H1 (cell line): ENCODE data around the gene CACNA2D1. TPM values are rescaled to one million over a fixed set of nuclear protein-coding genes. Genes with fewer than 3 reads are reported as not detected.

Source experiments
- CTCF ChIA-PET: fragments of 300-600 bp; sonication (Branson Sonifier 250); formaldehyde crosslinking; loops from one replicate; lab custom pipeline; 2021; ENCODE audit not compliant: partially characterized antibody; lab: Charles Lee
- POLR2A ChIA-PET: fragments of 300-600 bp; sonication (Branson Sonifier 250); formaldehyde crosslinking; loops from one replicate; lab custom pipeline; 2021; ENCODE audit warnings: inconsistent platforms; ENCODE audit not compliant: partially characterized antibody; lab: Charles Lee
- DNase-seq, 2 experiments: peaks; one replicate each; pipeline versions ENCODE4 v3.0.0 to v3.0.0-alpha.2; 2010 to 2022; ENCODE audit warnings: low spot score in 2 of 2, low read depth in 1 of 2, mixed read lengths in 1 of 2
- FAIRE-seq: peaks from 2 replicates; lab custom pipeline; 2011; peaks lifted over from hg19 to GRCh38; lab: Jason Lieb, UNC
- H2AFZ ChIP-seq: 2 replicates; pipeline ENCODE4 v1.8.1; 2012; ENCODE audit warnings: low read length, inconsistent platforms
- H2AK5ac ChIP-seq: 2 replicates; pipeline ENCODE4 v1.6.1; 2013; ENCODE audit warnings: low read depth, low read length
- H2BK120ac ChIP-seq: replicated peaks from 2 replicates; pipeline ENCODE3; 2013; ENCODE audit warnings: low read depth, low read length, inconsistent platforms
- H2BK12ac ChIP-seq: 2 replicates; pipeline ENCODE4 v1.6.1; 2013; ENCODE audit warnings: low read depth, low read length
- H2BK15ac ChIP-seq: 2 replicates; pipeline ENCODE4 v1.6.1; 2013; ENCODE audit warnings: low read length
- H2BK20ac ChIP-seq: 2 replicates; pipeline ENCODE4 v1.6.1; 2013; ENCODE audit warnings: low read length
- H2BK5ac ChIP-seq: 2 replicates; pipeline ENCODE4 v1.6.1; 2013; ENCODE audit warnings: low read depth, low read length
- H3K14ac ChIP-seq: 2 replicates; pipeline ENCODE4 v1.6.1; 2013; ENCODE audit warnings: inconsistent platforms; ENCODE audit not compliant: insufficient read length
- H3K18ac ChIP-seq: 2 replicates; pipeline ENCODE4 v1.6.1; 2013; ENCODE audit warnings: low read length; ENCODE audit errors: extremely low read depth
- H3K23ac ChIP-seq: 2 replicates; pipeline ENCODE4 v1.6.1; 2013; ENCODE audit warnings: inconsistent platforms; ENCODE audit not compliant: insufficient read length
- H3K23me2 ChIP-seq: 2 replicates; pipeline ENCODE4 v1.6.1; 2013; ENCODE audit warnings: low read depth, low read length
- H3K27ac ChIP-seq: 2 replicates; pipeline ENCODE4 v1.6.1; 2011; ENCODE audit warnings: low read depth, low read length, inconsistent platforms
- H3K27me3 ChIP-seq, 4 experiments: replicated peaks in 1 of 4; 1 replicate in 1 of 4; 2 replicates in 3 of 4; pipeline versions ENCODE4 v1.6.1 to v1.8.1; 2011 to 2013; ENCODE audit warnings: low read length in 3 of 4, mild to moderate bottlenecking in 3 of 4, inconsistent platforms in 2 of 4, mixed read lengths in 2 of 4, moderate library complexity in 1 of 4; ENCODE audit not compliant: control insufficient read depth in 3 of 4, insufficient read depth in 3 of 4; ENCODE audit errors: extremely low read depth in 1 of 4
- H3K36me3 ChIP-seq, 4 experiments: 2 replicates each; pipeline versions ENCODE4 v1.6.1 to v1.8.1; 2011 to 2013; ENCODE audit warnings: mild to moderate bottlenecking in 4 of 4, low read length in 3 of 4, moderate library complexity in 2 of 4, control low read depth in 1 of 4, inconsistent platforms in 1 of 4; ENCODE audit not compliant: insufficient read depth in 4 of 4, control insufficient read depth in 2 of 4
- H3K4ac ChIP-seq: replicated peaks from 2 replicates; pipeline ENCODE3; 2013; ENCODE audit warnings: low read length, low read depth, mixed read lengths, inconsistent platforms; ENCODE audit not compliant: insufficient read length
- H3K4me1 ChIP-seq, 4 experiments: replicated peaks in 1 of 4; 1 replicate in 1 of 4; 2 replicates in 3 of 4; pipeline versions ENCODE4 v1.6.1 to v1.8.1; 2011 to 2013; ENCODE audit warnings: low read length in 3 of 4, inconsistent platforms in 2 of 4, mixed read lengths in 1 of 4; ENCODE audit not compliant: insufficient read depth in 4 of 4, control insufficient read depth in 3 of 4
- H3K4me2 ChIP-seq, 2 experiments: 2 replicates each; pipeline versions ENCODE4 v1.6.1 to v1.8.1; 2011 to 2013; ENCODE audit warnings: low read depth in 2 of 2, low read length in 2 of 2, control low read depth in 1 of 2, inconsistent platforms in 1 of 2, mild to moderate bottlenecking in 1 of 2; ENCODE audit not compliant: insufficient read depth in 1 of 2
- H3K4me3 ChIP-seq, 4 experiments: fragments of 200-600, 300-600 bp in 1 of 4; sonication (generic), shearing (Covaris generic), sonication (Bioruptor Twin) in 1 of 4; 2 replicates each; pipeline versions ENCODE4 v1.5.1 to v1.8.1; 2011 to 2016; ENCODE audit warnings: low read length in 4 of 4, low read depth in 3 of 4, control low read depth in 2 of 4, inconsistent platforms in 2 of 4, mild to moderate bottlenecking in 2 of 4, mixed read lengths in 1 of 4, moderate library complexity in 1 of 4; ENCODE audit not compliant: insufficient read depth in 2 of 4; ENCODE audit errors: extremely low read depth in 1 of 4
- H3K56ac ChIP-seq: replicated peaks from 2 replicates; pipeline ENCODE3; 2013; ENCODE audit warnings: low read depth, mild to moderate bottlenecking, mixed read lengths, low read length, inconsistent platforms; ENCODE audit not compliant: insufficient read length
- H3K79me1 ChIP-seq: 2 replicates; pipeline ENCODE4 v1.6.1; 2013; ENCODE audit warnings: low read depth, low read length, control low read depth
- H3K79me2 ChIP-seq, 2 experiments: 2 replicates each; pipeline versions ENCODE4 v1.6.1 to v1.8.1; 2012 to 2013; ENCODE audit warnings: low read length in 2 of 2, mild to moderate bottlenecking in 2 of 2, inconsistent platforms in 1 of 2; ENCODE audit not compliant: insufficient read depth in 2 of 2, control insufficient read depth in 1 of 2
- H3K9ac ChIP-seq, 4 experiments: replicated peaks in 1 of 4; 1 replicate in 1 of 4; 2 replicates in 3 of 4; pipeline versions ENCODE4 v1.6.1 to v1.8.1; 2011 to 2013; ENCODE audit warnings: low read depth in 3 of 4, low read length in 3 of 4, control low read depth in 2 of 4, mild to moderate bottlenecking in 2 of 4, moderate library complexity in 2 of 4, inconsistent platforms in 1 of 4; ENCODE audit errors: extremely low read depth in 1 of 4
- H3K9me3 ChIP-seq, 2 experiments: 2 replicates each; pipeline versions ENCODE4 v1.6.1 to v1.8.1; 2012 to 2013; ENCODE audit warnings: mild to moderate bottlenecking in 2 of 2, moderate library complexity in 2 of 2, control low read depth in 1 of 2, inconsistent platforms in 1 of 2, low read depth in 1 of 2, low read length in 1 of 2, mixed read lengths in 1 of 2; ENCODE audit not compliant: insufficient read depth in 2 of 2
- H4K20me1 ChIP-seq, 2 experiments: replicated peaks in 1 of 2; 2 replicates each; pipeline versions ENCODE3 to v1.8.1; 2011 to 2013; ENCODE audit warnings: inconsistent platforms in 2 of 2, low read length in 2 of 2, mild to moderate bottlenecking in 1 of 2; ENCODE audit not compliant: insufficient read depth in 2 of 2, control insufficient read depth in 1 of 2
- H4K5ac ChIP-seq: 2 replicates; pipeline ENCODE4 v1.6.1; 2013; ENCODE audit warnings: low read length, low read depth, mixed read lengths, inconsistent platforms; ENCODE audit not compliant: insufficient read length
- H4K8ac ChIP-seq: 2 replicates; pipeline ENCODE4 v1.8.0; 2013; ENCODE audit warnings: mild to moderate bottlenecking, moderate library complexity, low read length, inconsistent platforms; ENCODE audit not compliant: insufficient read depth; ENCODE audit errors: extremely low read depth
- H4K91ac ChIP-seq: replicated peaks from 2 replicates; pipeline ENCODE3; 2013; ENCODE audit warnings: low read length, mixed read lengths, inconsistent platforms; ENCODE audit not compliant: insufficient read length
- BCL11A ChIP-seq, 2 experiments: IDR thresholded peaks; one replicate each; pipeline ENCODE4 v1.6.1; 2011; ENCODE audit warnings: low read depth in 2 of 2, low read length in 2 of 2, mild to moderate bottlenecking in 2 of 2
- CBX8 ChIP-seq: fragments of 300-800, 300-1000 bp; sonication (generic); IDR thresholded peaks from 2 replicates; pipeline ENCODE4 v1.7.1; 2016; ENCODE audit warnings: low read depth, low read length, borderline replicate concordance
- EZH2 ChIP-seq: fragments of 200-600 bp; sonication (generic); IDR thresholded peaks from 2 replicates; pipeline ENCODE4 v1.7.1; 2012; ENCODE audit warnings: low read depth, mild to moderate bottlenecking, moderate library complexity, low read length, inconsistent platforms; ENCODE audit not compliant: severe bottlenecking
- FOSL1 ChIP-seq: IDR thresholded peaks from 2 replicates; pipeline ENCODE4 v1.6.1; 2011; ENCODE audit warnings: mild to moderate bottlenecking, low read depth, low read length, moderate library complexity; ENCODE audit not compliant: insufficient read depth
- HDAC6 ChIP-seq: IDR thresholded peaks from one replicate; pipeline ENCODE4 v1.7.1; 2012; ENCODE audit warnings: low read depth, mild to moderate bottlenecking, inconsistent platforms, low read length, moderate library complexity
- NRF1 ChIP-seq: IDR thresholded peaks from 2 replicates; pipeline ENCODE4 v1.6.1; 2011; ENCODE audit warnings: mild to moderate bottlenecking, low read depth, low read length, improper control_type of control experiment
- RNF2 ChIP-seq: fragments of 200-900, 300-1000 bp; sonication (generic); IDR thresholded peaks from 2 replicates; pipeline ENCODE4 v1.7.1; 2016; ENCODE audit warnings: borderline replicate concordance, low read depth, mild to moderate bottlenecking, antibody characterized with exemption, low read length; ENCODE audit not compliant: poor library complexity, severe bottlenecking; ENCODE audit errors: missing control alignments
- RXRA ChIP-seq: IDR thresholded peaks from 2 replicates; pipeline ENCODE4 v1.6.1; 2011; ENCODE audit warnings: low read depth, mild to moderate bottlenecking, low read length, moderate library complexity; ENCODE audit not compliant: insufficient read depth
- SIRT6 ChIP-seq: IDR thresholded peaks from one replicate; pipeline ENCODE4 v1.7.1; 2012; ENCODE audit warnings: low read length, inconsistent platforms
- SP2 ChIP-seq: IDR thresholded peaks from 2 replicates; pipeline ENCODE4 v1.6.1; 2012; ENCODE audit warnings: mild to moderate bottlenecking, low read length, inconsistent platforms
- TAF7 ChIP-seq: optimal IDR thresholded peaks from 2 replicates; pipeline ENCODE3; 2011; ENCODE audit warnings: low read depth, mild to moderate bottlenecking, inconsistent platforms, low read length, moderate library complexity, borderline replicate concordance
- TBP ChIP-seq: IDR thresholded peaks from 2 replicates; pipeline ENCODE4 v1.6.1; 2011; ENCODE audit warnings: low read depth, low read length, improper control_type of control experiment
- TCF12 ChIP-seq: IDR thresholded peaks from 2 replicates; pipeline ENCODE4 v1.6.1; 2011; ENCODE audit warnings: low read depth, mild to moderate bottlenecking, low read length
- TEAD4 ChIP-seq: IDR thresholded peaks from 2 replicates; pipeline ENCODE4 v1.6.1; 2012; ENCODE audit warnings: low read depth, low read length, inconsistent platforms, mixed read lengths
- WGBS, 2 experiments: shearing (Covaris generic) in 1 of 2; methylation state at CpG; one replicate each; pipeline versions ENCODE4 v1.1.6 to v1.1.7; 2013 to 2015; ENCODE audit warnings: low lambda C conversion rate in 2 of 2, mixed read lengths in 2 of 2, inconsistent platforms in 1 of 2, low coverage in 1 of 2, missing lambda C conversion rate in 1 of 2; ENCODE audit not compliant: insufficient replicate concordance in 2 of 2, insufficient coverage in 1 of 2, insufficient read length in 1 of 2; ENCODE audit errors: extremely low coverage in 1 of 2, missing lambda C conversion rate in 1 of 2; 5-methylcytosine and 5-hydroxymethylcytosine counted together
- polyA plus RNA-seq, 7 experiments: library from polyadenylated mRNA; depleted of rRNA in 3 of 7; stranded (reverse) in 5 of 7; unstranded in 2 of 7; fragments of >200 nt in 5 of 7; fragments of 200-250 nt in 2 of 7; gene quantifications; 1 replicate in 5 of 7; 2 replicates in 1 of 7; 4 replicates in 1 of 7; pipeline versions ENCODE4 v1.2.1 to v1.2.3, GENCODE V29; 2011 to 2013; ENCODE audit warnings: missing spikeins in 2 of 7, mixed read lengths in 2 of 7
- total RNA-seq: library from RNA; stranded (reverse); fragmentation: NEBNext Ultra II Directional; extraction: Animal tissue kit (Norgen Biotek cat#: 25700); gene quantifications from 2 replicates; pipeline ENCODE4 v1.2.1, GENCODE V29; 2021

CACNA2D1 gene
- total and polyA plus RNA-seq, 2 of the 8 experiments (the other 6 are each of a cell fraction or from before 2014, with no cell fraction given), result 4.3 to 27.3 TPM

- POLR2A ChIA-PET, result no interaction called here
- Histone ChIP-seq H3K14ac (no peak overlapping the region), H3K23me2 (no peaks in the 10 kb centered on the region), H4K5ac (no peak overlapping the region), H4K20me1 (no peaks in the 10 kb centered on the region), H4K91ac (no peak overlapping the region), H3K56ac (no peak overlapping the region), H2BK15ac (no peak overlapping the region), H3K9me3 (no peaks in the 10 kb centered on the region), H2BK12ac (no peak overlapping the region), H3K27ac (no peak overlapping the region), H2AFZ (no peak overlapping the region), H3K4ac (no peak overlapping the region), H3K27me3 (no peaks in the 10 kb centered on the region), H2BK120ac (no peak overlapping the region), H3K4me1 (no peaks in the 10 kb centered on the region; a peak in 1 of 7 replicates), H4K8ac (no peak overlapping the region), H3K36me3 (no peaks in the 10 kb centered on the region), H3K9ac (no peak overlapping the region), H3K4me2 (no peak overlapping the region), H2BK5ac (no peak overlapping the region), H2AK5ac (no peak overlapping the region), H3K79me1 (no peaks in the 10 kb centered on the region), H3K23ac (no peak overlapping the region), H3K4me3 (no peak overlapping the region), H3K18ac (no peak overlapping the region), H3K79me2 (no peaks in the 10 kb centered on the region), H2BK20ac (no peak overlapping the region)
- 94% methylated on average over 3 of the region's 3 CpGs; no CpG with 5 or more reads in 1 of the 2 experiments for WGBS, 2 experiments
- CTCF ChIA-PET, result interaction anchor here (0.7 kb wide), 1 partner anchor 34 kb away, joined by 3 read pairs; no protein-coding TSS in a partner anchor
- FAIRE-seq, result no peak
- DNase-seq, result no peak
- TF ChIP-seq NRF1 (no peak), EZH2 (no peak), SP2 (no peak), CBX8 (no peak), BCL11A (IDR thresholded peaks at IDR 0.05; ENCODE audit: low read depth in 2 of 2, low read length in 2 of 2) (no peak), SIRT6 (no peak), HDAC6 (no peak), TBP (no peak), FOSL1 (no peak), TCF12 (no peak), TEAD4 (no peak), RXRA (no peak), RNF2 (no peak), TAF7 (no peak)
Observed at GRCh38 chr7:82106201-82106600, 337.4 kb downstream of the CACNA2D1 start.
